ENCODE measurements around the gene GLT8D1.
A peak's percentile ranks its signal among the peaks of the same experiment; 100 is the strongest.

GLT8D1 gene

GRCh38 chr3:52714335-52715302, 9.0 kb upstream of the GLT8D1 start:
- no peak for DNase-seq
- intact Hi-C loops (cut with DNase I): no loop called here

GRCh38 chr3:52712291-52713212, 7.0 kb upstream of the GLT8D1 start:
- DNase-seq: no peak
- intact Hi-C loops (cut with DNase I): no loop called here

- DNase-seq: no peak
- intact Hi-C loops (cut with DNase I): no loop called here
Observed at GRCh38 chr3:52710512-52710911, 4.9 kb upstream of the GLT8D1 start.

GRCh38 chr3:52707585-52707984, 2.0 kb upstream of the GLT8D1 start:
- intact Hi-C loops (cut with DNase I): no loop called here

DNA sequence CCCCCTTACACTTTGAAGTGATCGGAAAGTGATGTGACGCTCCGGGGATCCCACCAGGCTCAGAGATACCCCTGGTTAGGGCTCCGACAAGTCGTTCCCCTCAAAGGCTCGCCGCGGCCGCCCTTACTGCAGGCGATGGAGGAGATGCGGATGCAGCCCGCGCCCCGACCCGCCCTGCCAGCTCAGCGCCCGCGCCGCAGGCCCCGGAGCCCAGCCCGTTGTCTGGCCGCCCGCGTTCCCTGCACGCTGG, 228 bp downstream of the GLT8D1 start:
- no peak for DNase-seq
- intact Hi-C loops (cut with DNase I): no loop called here

More at GRCh38 chr3:52707585-52707984, 2.0 kb upstream of the GLT8D1 start:
- no peak for DNase-seq

DNA sequence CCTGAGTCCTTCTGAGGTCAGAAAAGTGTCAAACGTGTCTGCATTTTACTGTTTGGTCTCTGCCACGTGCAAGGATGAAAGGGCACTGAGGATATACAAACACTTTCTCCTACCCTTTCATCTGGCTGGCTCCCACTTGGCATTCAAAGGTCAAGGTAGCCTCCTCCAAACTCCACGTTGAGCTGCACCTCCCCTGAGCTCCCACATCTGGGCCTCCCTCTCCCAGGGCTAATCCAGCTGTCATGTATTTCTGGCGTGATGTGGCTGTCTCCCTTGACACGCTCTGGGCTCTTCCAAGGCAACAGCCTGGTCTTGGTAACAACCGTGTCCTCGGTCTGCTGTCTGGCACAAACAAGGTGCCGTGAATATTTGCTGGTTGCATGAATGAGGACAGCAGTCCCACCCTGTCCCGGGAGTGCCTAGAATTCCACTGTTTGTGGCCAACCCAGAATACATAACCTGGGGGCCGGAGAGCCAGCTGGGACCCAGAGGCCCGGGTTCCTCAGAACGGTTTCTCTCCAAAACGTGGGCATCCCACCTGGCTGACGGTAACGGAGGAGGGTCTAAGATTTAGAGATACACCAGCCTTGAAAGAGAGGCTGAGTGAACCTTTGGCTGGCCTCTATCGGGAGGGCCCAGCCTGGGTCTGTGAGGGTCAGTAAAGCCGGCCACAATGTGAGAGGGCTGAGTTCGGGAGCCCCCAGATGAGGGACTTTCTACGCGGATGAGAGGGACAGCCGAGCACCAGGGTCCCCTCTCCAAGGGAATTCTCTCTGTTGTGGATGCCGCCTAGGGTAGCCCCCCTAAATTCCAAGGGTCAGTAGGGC, 767 bp downstream of the GLT8D1 start:
- DNase-seq: peak in 1 of 42 donors; percentile 8
- intact Hi-C loops (cut with DNase I): no loop called here

DNA sequence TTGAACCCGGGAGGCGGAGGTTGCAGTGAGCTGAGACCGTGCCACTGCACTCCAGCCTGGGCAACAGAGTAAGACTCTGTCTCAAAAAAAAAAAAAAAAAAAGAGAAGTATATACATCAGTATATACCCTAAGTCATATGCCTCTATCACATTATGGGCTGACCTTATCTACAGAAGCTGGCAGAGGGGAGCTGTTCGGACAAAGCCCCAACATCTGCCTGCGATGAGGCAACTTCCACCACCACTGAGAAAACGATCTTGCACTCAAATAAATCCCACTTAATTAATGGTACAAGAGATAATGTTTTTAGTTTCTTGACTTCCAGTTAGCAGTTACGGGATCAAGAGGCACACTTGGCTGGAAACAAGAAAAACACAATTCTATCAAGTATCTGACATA, 2.2 kb downstream of the GLT8D1 start:
- DNase-seq: no peak
- intact Hi-C loops (cut with DNase I): no loop called here

GRCh38 chr3:52697632-52697965, 8.0 kb downstream of the GLT8D1 start:
- intact Hi-C loops (cut with DNase I): no loop called here
- no peak for DNase-seq

- intact Hi-C loops (cut with DNase I): no loop called here
- DNase-seq: no peak
Observed at GRCh38 chr3:52696830-52697631, 8.6 kb downstream of the GLT8D1 start.

GRCh38 chr3:52695798-52696671, 9.6 kb downstream of the GLT8D1 start:
- intact Hi-C loops (cut with DNase I): no loop called here
- DNase-seq: no peak

GRCh38 chr3:52694528-52695189, 10.9 kb downstream of the GLT8D1 start:
- DNase-seq: no peak
- intact Hi-C loops (cut with DNase I): no loop called here

GRCh38 chr3:52693071-52693470, 12.5 kb downstream of the GLT8D1 start:
- intact Hi-C loops (cut with DNase I): no loop called here
- no peak for DNase-seq

DNA sequence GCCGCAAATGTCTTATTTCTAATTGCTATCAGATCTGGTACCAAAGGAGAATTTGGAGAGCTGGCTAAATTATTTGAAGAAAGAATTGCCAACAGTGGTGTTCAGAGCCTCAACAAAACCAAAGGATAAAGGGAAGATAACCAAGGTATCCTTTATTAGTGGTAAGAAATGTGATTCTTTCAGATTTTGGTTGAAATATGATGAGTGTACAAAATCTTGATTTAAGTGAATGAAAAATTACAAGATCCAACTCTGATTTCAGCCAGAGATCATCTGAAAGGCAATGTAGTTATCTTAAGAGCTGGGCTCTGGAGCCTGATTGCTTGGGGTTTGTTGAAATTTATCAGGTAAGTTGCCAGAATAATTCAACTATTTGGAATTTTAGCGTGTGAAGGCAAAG, 15.0 kb downstream of the GLT8D1 start:
- no peak for DNase-seq
- intact Hi-C loops (cut with DNase I): no loop called here

GRCh38 chr3:52689151-52689550, 16.4 kb downstream of the GLT8D1 start:
- DNase-seq: no peak
- intact Hi-C loops (cut with DNase I): loop anchor here (5.0 to 10.0 kb wide), 2 partner anchors 214 to 358 kb away; partner anchors contain the start of gene SFMBT1

DNA sequence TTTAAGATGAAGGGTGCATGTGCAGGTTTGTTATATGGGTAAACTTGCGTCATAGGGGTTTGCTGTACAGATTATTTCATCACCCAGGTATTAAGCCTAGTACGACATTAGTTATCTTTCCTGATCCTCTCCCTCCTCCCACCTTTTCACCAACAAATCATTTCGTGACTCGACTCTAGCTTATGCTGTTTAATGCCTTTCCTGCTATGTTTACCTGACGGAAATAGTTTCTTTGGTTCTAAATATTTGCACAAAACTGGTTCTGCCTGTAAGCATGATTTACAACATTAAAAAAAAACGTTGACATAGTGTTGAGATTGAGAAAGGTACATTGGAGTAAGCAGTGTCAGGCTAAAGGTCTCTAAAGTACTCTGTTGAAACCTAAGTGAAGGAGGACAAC, 17.3 kb downstream of the GLT8D1 start:
- intact Hi-C loops (cut with DNase I): loop anchor here (5.0 to 10.0 kb wide), 2 partner anchors 213 to 359 kb away; partner anchors contain the start of gene SFMBT1
- DNase-seq: no peak

GRCh38 chr3:52685709-52686691, 19.6 kb downstream of the GLT8D1 start, which contains the start of the genes GNL3 and PBRM1:
Gene GNL3 (plus strand): TSS chr3:52686032. CDS start chr3:52686093, 61 bp downstream.
Gene PBRM1 (minus strand): TSS chr3:52685913.
- intact Hi-C loops (cut with DNase I): loop anchor here (5.0 to 10.0 kb wide), 2 partner anchors 211 to 361 kb away; partner anchors contain the start of gene SFMBT1

More at GRCh38 chr3:52685709-52686691, 19.6 kb downstream of the GLT8D1 start, which contains the start of the genes GNL3 and PBRM1:
- peak; percentile 88 to 97 (median 95) for DNase-seq

All from head of caudate nucleus (tissue), 42 donors.